ENCODE data around the gene MAML3.

DNA sequence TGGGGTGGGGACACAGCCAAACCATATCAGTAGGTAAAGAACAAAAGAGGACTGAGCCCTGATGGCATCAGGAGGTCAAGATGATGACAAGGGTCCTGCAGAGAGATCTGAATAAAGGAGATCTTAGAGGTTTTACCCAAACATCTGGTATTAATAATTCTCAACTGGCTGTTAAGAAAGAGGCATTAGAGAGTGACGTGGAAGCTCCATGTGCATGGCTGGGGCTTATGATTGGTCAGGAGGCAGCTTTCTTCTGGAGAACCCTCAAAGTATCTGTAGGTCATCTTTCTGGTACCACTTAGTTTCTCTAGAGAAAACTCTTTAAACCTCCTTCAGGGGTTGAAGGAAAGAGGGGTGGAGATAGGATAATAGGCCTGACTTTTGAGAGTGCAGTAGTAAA, 469.6 kb downstream of the MAML3 start:
- TF ChIP-seq POLR2A (IDR thresholded peaks at IDR 0.05): no peak
- TF ChIP-seq, protein P1, sequence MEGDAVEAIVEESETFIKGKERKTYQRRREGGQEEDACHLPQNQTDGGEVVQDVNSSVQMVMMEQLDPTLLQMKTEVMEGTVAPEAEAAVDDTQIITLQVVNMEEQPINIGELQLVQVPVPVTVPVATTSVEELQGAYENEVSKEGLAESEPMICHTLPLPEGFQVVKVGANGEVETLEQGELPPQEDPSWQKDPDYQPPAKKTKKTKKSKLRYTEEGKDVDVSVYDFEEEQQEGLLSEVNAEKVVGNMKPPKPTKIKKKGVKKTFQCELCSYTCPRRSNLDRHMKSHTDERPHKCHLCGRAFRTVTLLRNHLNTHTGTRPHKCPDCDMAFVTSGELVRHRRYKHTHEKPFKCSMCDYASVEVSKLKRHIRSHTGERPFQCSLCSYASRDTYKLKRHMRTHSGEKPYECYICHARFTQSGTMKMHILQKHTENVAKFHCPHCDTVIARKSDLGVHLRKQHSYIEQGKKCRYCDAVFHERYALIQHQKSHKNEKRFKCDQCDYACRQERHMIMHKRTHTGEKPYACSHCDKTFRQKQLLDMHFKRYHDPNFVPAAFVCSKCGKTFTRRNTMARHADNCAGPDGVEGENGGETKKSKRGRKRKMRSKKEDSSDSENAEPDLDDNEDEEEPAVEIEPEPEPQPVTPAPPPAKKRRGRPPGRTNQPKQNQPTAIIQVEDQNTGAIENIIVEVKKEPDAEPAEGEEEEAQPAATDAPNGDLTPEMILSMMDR (IDR thresholded peaks at IDR 0.05): no peak

All from suprapubic skin (tissue), 3 donors.